Activated naive CD8-positive, alpha-beta T cell treated with anti-CD3 and anti-CD28 coated beads, Interleukin-2, amount 10 ng/mL, durations not matched to agents 7 days and 5 days (primary cell): ENCODE results near the gene PLCH1. TPM values are rescaled to one million over a fixed set of nuclear protein-coding genes. Genes with fewer than 3 reads are reported as not detected.

Experiments
- ATAC-seq: fragments of 150-1000 bp; cut with Tn5 transposase; one replicate; pipeline ENCODE4 v1.10.0; 2021; ENCODE audit warnings: low read depth, moderate library complexity
- POLR2A ChIA-PET: fragments of 350-600 bp; sonication (Branson Sonifier 250); formaldehyde crosslinking; loops from one replicate; lab custom pipeline; 2021; ENCODE audit warnings: antibody characterized with exemption; lab: Charles Lee
- DNase-seq: peaks from one replicate; pipeline ENCODE4 v3.0.0; 2021
- H3K27ac Mint-ChIP-seq: one replicate; pipeline ENCODE4 v1.8.0; 2022; ENCODE audit warnings: mild to moderate bottlenecking, mixed read lengths
- H3K27me3 Mint-ChIP-seq: one replicate; pipeline ENCODE4 v1.8.0; 2022; ENCODE audit warnings: mild to moderate bottlenecking, moderate library complexity, mixed read lengths
- H3K36me3 Mint-ChIP-seq: one replicate; pipeline ENCODE4 v1.8.0; 2021; ENCODE audit warnings: mild to moderate bottlenecking, mixed read lengths
- H3K4me1 Mint-ChIP-seq: one replicate; pipeline ENCODE4 v1.8.0; 2021; ENCODE audit warnings: mixed read lengths
- H3K4me3 Mint-ChIP-seq: one replicate; pipeline ENCODE4 v1.8.0; 2022; ENCODE audit warnings: mild to moderate bottlenecking, moderate library complexity, mixed read lengths
- H3K9me3 Mint-ChIP-seq: one replicate; pipeline ENCODE4 v1.8.0; 2021; ENCODE audit warnings: mixed read lengths
- total RNA-seq, 2 experiments: library from RNA; stranded (reverse); gene quantifications; one replicate each; pipeline ENCODE4 v1.2.3, GENCODE V29; 2021

Gene PLCH1
- total RNA-seq, 2 experiments from 2014 or later = 3.8 to 5.1 TPM

- no peak for ATAC-seq
- Mint-ChIP-seq H3K4me1 (peaks cover 5% of the 10 kb centered on the region), H3K27me3 (peaks cover 9% of the 10 kb centered on the region), H3K9me3 (no peaks in the 10 kb centered on the region), H3K36me3 (peaks cover 1% of the 10 kb centered on the region), H3K4me3 (no peak overlapping the region), H3K27ac (no peak overlapping the region)
- DNase-seq = no peak
- POLR2A ChIA-PET = no interaction called here
Observed at GRCh38 chr3:155329513-155330048, 415.3 kb downstream of the PLCH1 start.

- peaks cover 2% of the 10 kb centered on the region for H3K4me1 Mint-ChIP-seq
- H3K27me3 Mint-ChIP-seq = peaks cover 9% of the 10 kb centered on the region
- no peaks in the 10 kb centered on the region for H3K36me3 Mint-ChIP-seq
- ATAC-seq (no peak), DNase-seq (no peak)
- H3K4me3 Mint-ChIP-seq = no peak overlapping the region
- H3K27ac Mint-ChIP-seq = no peak overlapping the region
- POLR2A ChIA-PET = no interaction called here
- H3K9me3 Mint-ChIP-seq = no peaks in the 10 kb centered on the region
Observed at GRCh38 chr3:155327871-155328270, 417.0 kb downstream of the PLCH1 start.

GRCh38 chr3:155327430-155327829 lies 417.4 kb downstream of the PLCH1 start:
- Mint-ChIP-seq H3K9me3 (no peaks in the 10 kb centered on the region), H3K27ac (no peak overlapping the region), H3K36me3 (no peaks in the 10 kb centered on the region), H3K4me3 (no peak overlapping the region), H3K4me1 (peaks cover 2% of the 10 kb centered on the region), H3K27me3 (peaks cover 9% of the 10 kb centered on the region)
- ATAC-seq = no peak
- DNase-seq = no peak
- POLR2A ChIA-PET = no interaction called here

- peaks cover 9% of the 10 kb centered on the region for H3K27me3 Mint-ChIP-seq
- H3K27ac Mint-ChIP-seq = no peak overlapping the region
- POLR2A ChIA-PET = no interaction called here
- ATAC-seq (no peak), DNase-seq (no peak)
- no peak overlapping the region for H3K4me3 Mint-ChIP-seq
- H3K4me1 Mint-ChIP-seq = peaks cover 2% of the 10 kb centered on the region
- H3K9me3 Mint-ChIP-seq = no peaks in the 10 kb centered on the region
- H3K36me3 Mint-ChIP-seq = no peaks in the 10 kb centered on the region
Observed at GRCh38 chr3:155326901-155327300, 418.0 kb downstream of the PLCH1 start.

GRCh38 chr3:155326244-155326643 lies 418.6 kb downstream of the PLCH1 start:
- POLR2A ChIA-PET = no interaction called here
- no peak overlapping the region for H3K27ac Mint-ChIP-seq
- peaks cover 2% of the 10 kb centered on the region for H3K4me1 Mint-ChIP-seq
- H3K36me3 Mint-ChIP-seq = no peaks in the 10 kb centered on the region
- H3K4me3 Mint-ChIP-seq = no peak overlapping the region
- no peaks in the 10 kb centered on the region for H3K9me3 Mint-ChIP-seq
- DNase-seq = no peak
- no peak for ATAC-seq
- peaks cover 8% of the 10 kb centered on the region for H3K27me3 Mint-ChIP-seq

Other genes starting within 250 kb of the PLCH1 start
- 1 to 10 TPM; 2.1 to 2.2 TPM for gene C3orf33, start 61.2 kb upstream of the PLCH1 start, total RNA-seq
- 10 to 100 TPM; 26.4 to 27.3 TPM for gene SLC33A1, start 109.4 kb upstream of the PLCH1 start, total RNA-seq
- gene GMPS, start 125.6 kb upstream of the PLCH1 start, total RNA-seq = 10 to 100 TPM; 84.0 to 86.8 TPM